Stimulated activated naive CD8-positive, alpha-beta T cell treated with anti-CD3 and anti-CD28 coated beads, Interleukin-15, Interleukin-2, amounts not matched to agents 100 ng/mL and 50 ng/mL, for 24 hours (primary cell): ENCODE measurements around the gene UBE2J2.
A peak's percentile ranks its signal among the peaks of the same experiment; 100 is the strongest.

Source experiments
- H3K27ac Mint-ChIP-seq: one replicate; pipeline ENCODE4 v1.8.0; 2021; ENCODE audit warnings: mild to moderate bottlenecking, mixed read lengths
- H3K27me3 Mint-ChIP-seq: one replicate; pipeline ENCODE4 v1.8.0; 2021; ENCODE audit warnings: mixed read lengths
- H3K36me3 Mint-ChIP-seq: one replicate; pipeline ENCODE4 v1.8.0; 2021; ENCODE audit warnings: low read depth, mixed read lengths
- H3K4me1 Mint-ChIP-seq: one replicate; pipeline ENCODE4 v1.8.0; 2021; ENCODE audit warnings: low read depth, mixed read lengths
- H3K4me3 Mint-ChIP-seq: one replicate; pipeline ENCODE4 v1.8.0; 2021; ENCODE audit warnings: mild to moderate bottlenecking, mixed read lengths
- H3K9me3 Mint-ChIP-seq: one replicate; pipeline ENCODE4 v1.8.0; 2021; ENCODE audit warnings: mixed read lengths

UBE2J2 gene

GRCh38 chr1:1217621-1218523 is 55.8 kb downstream of the UBE2J2 start:
- peak overlapping the region; percentile 58 for H3K27ac Mint-ChIP-seq

GRCh38 chr1:1216770-1217620 is 56.7 kb downstream of the UBE2J2 start:
- H3K9me3 Mint-ChIP-seq, result no peaks in the 10 kb centered on the region
- peaks cover 37% of the 10 kb centered on the region for H3K36me3 Mint-ChIP-seq
- H3K27me3 Mint-ChIP-seq, result no peaks in the 10 kb centered on the region
- H3K4me1 Mint-ChIP-seq, result peaks cover 44% of the 10 kb centered on the region
- H3K27ac Mint-ChIP-seq, result peak overlapping the region; percentile 73
- peak overlapping the region; percentile 28 for H3K4me3 Mint-ChIP-seq

More at GRCh38 chr1:1217621-1218523, 55.8 kb downstream of the UBE2J2 start:
- H3K4me3 Mint-ChIP-seq, result no peak overlapping the region
- H3K4me1 Mint-ChIP-seq, result peaks cover 44% of the 10 kb centered on the region
- no peaks in the 10 kb centered on the region for H3K27me3 Mint-ChIP-seq
- H3K9me3 Mint-ChIP-seq, result no peaks in the 10 kb centered on the region
- peaks cover 40% of the 10 kb centered on the region for H3K36me3 Mint-ChIP-seq

GRCh38 chr1:1215881-1216605 is 57.6 kb downstream of the UBE2J2 start:
- Mint-ChIP-seq H3K9me3 (no peaks in the 10 kb centered on the region), H3K27ac (peak overlapping the region; percentile 73), H3K27me3 (no peaks in the 10 kb centered on the region), H3K36me3 (peaks cover 33% of the 10 kb centered on the region), H3K4me1 (peaks cover 44% of the 10 kb centered on the region), H3K4me3 (peak overlapping the region; percentile 28)

- H3K27me3 Mint-ChIP-seq, result no peaks in the 10 kb centered on the region
- H3K27ac Mint-ChIP-seq, result peak overlapping the region; percentile 72
- peaks cover 46% of the 10 kb centered on the region for H3K4me1 Mint-ChIP-seq
- peak overlapping the region; percentile 68 for H3K4me3 Mint-ChIP-seq
- H3K36me3 Mint-ChIP-seq, result peaks cover 29% of the 10 kb centered on the region
- H3K9me3 Mint-ChIP-seq, result no peaks in the 10 kb centered on the region
Measured at GRCh38 chr1:1215080-1215676, 58.5 kb downstream of the UBE2J2 start.

- H3K27me3 Mint-ChIP-seq, result no peaks in the 10 kb centered on the region
- H3K4me1 Mint-ChIP-seq, result peaks cover 51% of the 10 kb centered on the region
- H3K9me3 Mint-ChIP-seq, result no peaks in the 10 kb centered on the region
- peaks cover 29% of the 10 kb centered on the region for H3K36me3 Mint-ChIP-seq
- peak within 1 kb of the TSS; percentile 72 for H3K4me3 Mint-ChIP-seq
- H3K27ac Mint-ChIP-seq, result peak within 1 kb of the TSS; percentile 72
Measured at GRCh38 chr1:1213345-1214265, 60.0 kb downstream of the UBE2J2 start, which contains the start of gene TNFRSF4. TSS of gene TNFRSF4 (minus strand) at chr1:1214153. CDS start at chr1:1214127, 26 bp downstream.

GRCh38 chr1:1212780-1213344 is 60.8 kb downstream of the UBE2J2 start:
- no peak overlapping the region for H3K27ac Mint-ChIP-seq
- H3K4me1 Mint-ChIP-seq, result peaks cover 51% of the 10 kb centered on the region
- H3K9me3 Mint-ChIP-seq, result no peaks in the 10 kb centered on the region
- peaks cover 21% of the 10 kb centered on the region for H3K36me3 Mint-ChIP-seq
- peak overlapping the region; percentile 72 for H3K4me3 Mint-ChIP-seq
- no peaks in the 10 kb centered on the region for H3K27me3 Mint-ChIP-seq

- no peaks in the 10 kb centered on the region for H3K27me3 Mint-ChIP-seq
- H3K9me3 Mint-ChIP-seq, result no peaks in the 10 kb centered on the region
- no peak overlapping the region for H3K27ac Mint-ChIP-seq
- H3K4me1 Mint-ChIP-seq, result peaks cover 55% of the 10 kb centered on the region
- H3K4me3 Mint-ChIP-seq, result peak overlapping the region; percentile 61
- H3K36me3 Mint-ChIP-seq, result peaks cover 14% of the 10 kb centered on the region
Measured at GRCh38 chr1:1211541-1212441, 61.9 kb downstream of the UBE2J2 start.

- Mint-ChIP-seq H3K27me3 (no peaks in the 10 kb centered on the region), H3K4me3 (peak overlapping the region; percentile 53), H3K36me3 (peaks cover 10% of the 10 kb centered on the region), H3K9me3 (no peaks in the 10 kb centered on the region), H3K27ac (no peak overlapping the region), H3K4me1 (peaks cover 53% of the 10 kb centered on the region)
Measured at GRCh38 chr1:1210726-1211540, 62.7 kb downstream of the UBE2J2 start.

GRCh38 chr1:1208713-1209433 is 64.8 kb downstream of the UBE2J2 start:
- Mint-ChIP-seq H3K4me1 (peaks cover 37% of the 10 kb centered on the region), H3K36me3 (peaks cover 10% of the 10 kb centered on the region), H3K4me3 (peak overlapping the region; percentile 82), H3K27me3 (no peaks in the 10 kb centered on the region), H3K27ac (peak overlapping the region; percentile 95), H3K9me3 (no peaks in the 10 kb centered on the region)

GRCh38 chr1:1207571-1207892 is 66.1 kb downstream of the UBE2J2 start:
- Mint-ChIP-seq H3K9me3 (no peaks in the 10 kb centered on the region), H3K4me1 (peaks cover 37% of the 10 kb centered on the region), H3K27me3 (no peaks in the 10 kb centered on the region), H3K27ac (no peak overlapping the region), H3K4me3 (no peak overlapping the region), H3K36me3 (peaks cover 10% of the 10 kb centered on the region)

- Mint-ChIP-seq H3K27me3 (no peaks in the 10 kb centered on the region), H3K9me3 (no peaks in the 10 kb centered on the region), H3K36me3 (peaks cover 10% of the 10 kb centered on the region), H3K4me1 (peaks cover 37% of the 10 kb centered on the region), H3K4me3 (peak overlapping the region; percentile 77), H3K27ac (no peak overlapping the region)
Measured at GRCh38 chr1:1206966-1207531, 66.6 kb downstream of the UBE2J2 start.
